ENCODE data around the gene CKB.

CKB gene

DNA sequence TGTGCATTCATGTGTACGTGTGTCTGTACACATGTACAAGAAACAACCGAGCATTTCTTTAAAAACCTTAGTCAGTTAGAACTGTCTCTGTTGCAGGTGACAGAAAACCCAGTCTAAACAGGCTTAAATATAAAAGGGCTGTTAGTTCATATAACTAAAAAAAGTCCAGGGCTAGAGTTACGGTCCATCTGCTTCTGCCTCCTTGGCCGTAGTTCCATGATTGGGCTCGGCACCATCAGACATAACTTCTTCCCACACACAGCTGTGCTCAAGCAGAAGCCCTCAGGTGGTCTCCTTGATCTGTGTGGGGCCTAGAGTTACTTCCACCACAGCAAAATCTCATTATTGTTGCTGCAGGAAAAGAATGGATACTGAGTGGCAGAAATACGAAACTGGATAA, 34.6 kb downstream of the CKB start:
- no peak for DNase-seq (ENCODE audit: low spot score)

DNA sequence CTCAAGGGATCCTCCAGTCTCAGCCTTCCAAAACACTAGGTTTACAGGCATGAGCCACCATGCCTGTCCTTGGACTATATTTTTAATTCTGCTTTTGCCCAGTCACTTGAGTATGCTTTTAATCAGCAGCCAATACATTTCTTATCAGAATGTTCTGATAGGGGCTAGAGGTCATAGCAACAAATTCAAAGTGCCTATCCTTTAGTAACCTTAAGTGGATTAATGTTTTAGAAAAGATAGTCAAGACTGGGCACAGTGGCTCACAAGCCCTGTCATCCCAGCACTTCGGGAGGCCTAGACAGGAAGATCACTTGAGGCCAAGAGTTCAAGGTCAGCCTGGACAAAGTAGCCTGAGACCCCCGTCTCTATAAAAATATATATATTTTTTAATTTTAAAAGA, 37.1 kb downstream of the CKB start:
- no peak for DNase-seq (ENCODE audit: low spot score)

- no peak for DNase-seq (ENCODE audit: low spot score)
These were observed 39.0 kb downstream of the CKB start for GRCh38 chr14:103483600-103483999.

- no peak for DNase-seq (ENCODE audit: low spot score)
These were observed 42.0 kb downstream of the CKB start for GRCh38 chr14:103480595-103480994.

DNA sequence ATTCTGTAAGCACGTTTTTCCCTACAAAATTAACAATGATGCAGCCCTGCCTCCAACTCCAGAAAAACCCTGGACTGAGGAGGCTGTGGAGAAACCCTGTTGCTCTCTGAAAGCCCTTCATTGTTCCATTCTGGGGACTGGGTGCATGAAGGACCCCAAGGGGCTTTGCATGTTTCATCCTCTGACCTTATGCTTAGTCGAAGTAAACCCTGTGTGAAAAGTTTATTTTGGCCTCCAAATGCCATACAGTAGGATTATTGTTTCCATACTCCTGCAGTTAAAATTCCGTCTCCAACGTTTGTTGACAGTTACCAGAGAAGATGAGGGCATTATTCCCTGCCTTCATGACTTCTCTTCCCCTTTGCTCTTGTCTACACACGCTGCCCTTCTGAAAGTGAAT, 46.0 kb downstream of the CKB start:
- no peak for DNase-seq (ENCODE audit: low spot score)

GRCh38 chr14:103476065-103476464, 46.6 kb downstream of the CKB start:
- no peak for DNase-seq (ENCODE audit: low spot score)

DNA sequence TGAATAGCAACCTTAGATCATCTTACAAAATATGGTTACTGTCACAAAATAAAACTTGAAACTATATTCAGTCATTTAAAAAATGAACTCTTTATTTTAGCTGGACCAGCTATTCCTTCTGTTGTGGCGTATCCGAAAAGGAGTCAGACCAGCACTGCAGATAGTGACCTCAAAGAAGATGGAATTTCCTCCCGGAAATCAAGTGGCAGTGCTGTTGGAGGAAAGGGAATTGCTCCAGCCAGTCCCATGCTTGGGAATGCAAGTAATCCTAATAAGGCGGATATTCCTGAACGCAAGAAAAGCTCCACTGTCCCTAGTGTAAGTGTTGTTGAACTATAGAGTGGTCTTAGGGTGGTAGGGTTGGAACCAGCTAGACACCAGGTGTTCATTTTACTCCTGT, 47.7 kb downstream of the CKB start:
- no peak for DNase-seq (ENCODE audit: low spot score)

- no peak for DNase-seq (ENCODE audit: low spot score)
These were observed 49.7 kb downstream of the CKB start for GRCh38 chr14:103472939-103473338.

Measured in D341Med (cell line).